HG02870 (cell line): ENCODE measurements around the gene ARHGAP26.

Experiments
- ATAC-seq: cut with Tn5 transposase; IDR thresholded peaks from one replicate; pipeline ENCODE4 v1.9.1; 2021; ENCODE audit warnings: mild to moderate bottlenecking, moderate library complexity; ENCODE audit not compliant: unreplicated experiment

ARHGAP26 gene

GRCh38 chr5:143130613-143131305 lies 360.6 kb downstream of the ARHGAP26 start:
- no peak for ATAC-seq

GRCh38 chr5:143131972-143132371 lies 361.8 kb downstream of the ARHGAP26 start:
- ATAC-seq, result no peak

GRCh38 chr5:143132739-143133138 lies 362.6 kb downstream of the ARHGAP26 start:
- no peak for ATAC-seq

- ATAC-seq, result no peak
These were observed 363.5 kb downstream of the ARHGAP26 start for GRCh38 chr5:143133721-143134120.

- ATAC-seq, result no peak
These were observed 364.1 kb downstream of the ARHGAP26 start for GRCh38 chr5:143134269-143134668.

GRCh38 chr5:143134900-143135299 lies 364.7 kb downstream of the ARHGAP26 start:
- ATAC-seq, result peak; percentile 92

- ATAC-seq, result no peak
These were observed 365.8 kb downstream of the ARHGAP26 start for GRCh38 chr5:143135832-143136551.

- no peak for ATAC-seq
These were observed 368.7 kb downstream of the ARHGAP26 start for GRCh38 chr5:143138839-143139238.

- ATAC-seq, result no peak
These were observed 369.4 kb downstream of the ARHGAP26 start for GRCh38 chr5:143139585-143139984.

GRCh38 chr5:143140492-143141203 lies 370.5 kb downstream of the ARHGAP26 start:
- ATAC-seq, result no peak

- ATAC-seq, result no peak
These were observed 371.5 kb downstream of the ARHGAP26 start for GRCh38 chr5:143141652-143142051.

- ATAC-seq, result no peak
These were observed 372.6 kb downstream of the ARHGAP26 start for GRCh38 chr5:143142596-143143435.

- no peak for ATAC-seq
These were observed 373.8 kb downstream of the ARHGAP26 start for GRCh38 chr5:143143973-143144372.

- no peak for ATAC-seq
These were observed 375.3 kb downstream of the ARHGAP26 start for GRCh38 chr5:143145243-143146160.

- no peak for ATAC-seq
These were observed 376.0 kb downstream of the ARHGAP26 start for GRCh38 chr5:143146161-143146560.

- ATAC-seq, result no peak
These were observed 377.2 kb downstream of the ARHGAP26 start for GRCh38 chr5:143147383-143147782.

- ATAC-seq, result no peak
These were observed 377.7 kb downstream of the ARHGAP26 start for GRCh38 chr5:143147902-143148301.

GRCh38 chr5:143148771-143149170 lies 378.6 kb downstream of the ARHGAP26 start:
- no peak for ATAC-seq

GRCh38 chr5:143149759-143150158 lies 379.6 kb downstream of the ARHGAP26 start:
- ATAC-seq, result no peak
